Measurements from ENCODE around the gene SESTD1.

The SESTD1 gene

DNA sequence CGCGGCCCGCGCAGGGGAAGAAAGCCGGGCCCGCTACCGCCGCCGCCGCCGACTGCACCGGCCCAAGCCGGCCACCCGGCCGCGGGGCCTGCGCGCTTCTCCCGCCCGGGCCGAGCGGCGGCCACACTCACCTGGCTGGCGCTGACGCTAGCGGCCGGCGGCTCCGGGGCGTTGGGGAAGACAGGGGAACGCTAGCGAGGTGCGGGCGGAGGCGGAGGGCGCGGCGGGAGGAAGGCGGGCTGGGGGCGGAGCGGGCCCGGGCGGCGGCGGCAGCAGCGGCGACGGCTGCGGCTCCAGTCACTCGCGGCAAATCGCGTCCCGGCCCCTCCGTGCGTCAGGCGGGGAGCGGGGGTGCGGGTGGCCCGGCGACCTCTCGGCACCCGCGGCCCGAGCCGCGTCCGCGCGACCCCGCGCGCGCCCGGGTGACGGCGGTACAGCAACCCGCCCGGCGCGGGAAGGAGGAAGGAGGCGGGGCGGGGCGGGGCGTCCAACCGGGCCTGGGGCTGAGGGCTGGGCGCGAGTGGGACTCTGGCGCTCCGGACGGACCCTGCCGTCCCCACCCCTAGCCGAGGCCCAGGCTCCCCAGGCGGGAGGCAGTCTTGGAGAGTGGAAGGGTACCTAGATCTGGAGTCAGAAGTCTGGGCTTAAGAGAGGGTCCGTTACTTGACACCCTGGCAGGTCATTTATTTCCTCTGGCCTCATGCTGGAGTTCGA is at the start of gene SESTD1:
Gene SESTD1, minus strand, starts transcription at position 465 of the 714 bp plus-strand sequence. CDS start 72,991 bp downstream, outside the sequence.
- peak; percentile 36 for DNase-seq

DNA sequence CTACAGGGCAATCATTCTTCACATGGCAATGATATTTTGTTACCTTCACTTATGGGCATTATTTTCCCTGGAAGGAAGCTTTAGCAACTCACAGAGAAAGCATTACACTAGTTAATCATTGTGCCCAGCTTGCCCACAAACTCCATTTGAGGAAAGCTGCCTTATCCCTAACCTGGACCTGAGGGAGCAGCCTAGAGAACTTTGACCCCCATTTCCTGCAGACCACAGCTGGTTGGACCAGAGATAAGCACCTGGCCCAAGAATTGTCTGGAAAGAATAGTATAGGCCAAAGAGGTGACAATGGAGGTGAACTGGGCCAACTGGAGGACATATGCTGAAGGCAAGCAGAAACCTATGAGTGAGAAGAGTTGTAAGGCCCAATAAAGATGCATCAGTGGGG is 48.4 kb upstream of the SESTD1 start:
- DNase-seq, result no peak

DNA sequence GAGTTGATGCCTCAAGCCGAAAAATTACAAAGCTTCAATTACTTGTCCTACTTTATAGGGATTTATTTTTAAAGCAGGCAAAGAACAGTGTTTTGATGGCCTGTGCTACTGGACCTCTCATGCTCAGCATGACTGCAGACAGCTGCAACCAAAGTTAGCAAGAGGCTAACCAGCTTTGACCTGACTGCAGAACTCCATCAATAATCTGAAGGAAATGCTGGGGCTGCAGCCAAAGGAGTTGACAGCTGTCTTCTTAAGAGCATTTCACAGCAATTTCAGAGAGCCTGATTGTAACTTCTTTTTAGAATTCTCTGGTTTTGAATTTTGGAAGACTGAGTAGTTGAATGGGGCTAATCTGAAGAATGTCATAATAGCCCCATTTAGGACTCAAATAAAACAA is 46.5 kb upstream of the SESTD1 start:
- DNase-seq, result no peak

- no peak for DNase-seq
Observed at GRCh38 chr2:179307616-179308371, 43.2 kb upstream of the SESTD1 start.

- no peak for DNase-seq
Observed at GRCh38 chr2:179305125-179305524, 40.5 kb upstream of the SESTD1 start.

- DNase-seq, result no peak
Observed at GRCh38 chr2:179304424-179304823, 39.8 kb upstream of the SESTD1 start.

DNA sequence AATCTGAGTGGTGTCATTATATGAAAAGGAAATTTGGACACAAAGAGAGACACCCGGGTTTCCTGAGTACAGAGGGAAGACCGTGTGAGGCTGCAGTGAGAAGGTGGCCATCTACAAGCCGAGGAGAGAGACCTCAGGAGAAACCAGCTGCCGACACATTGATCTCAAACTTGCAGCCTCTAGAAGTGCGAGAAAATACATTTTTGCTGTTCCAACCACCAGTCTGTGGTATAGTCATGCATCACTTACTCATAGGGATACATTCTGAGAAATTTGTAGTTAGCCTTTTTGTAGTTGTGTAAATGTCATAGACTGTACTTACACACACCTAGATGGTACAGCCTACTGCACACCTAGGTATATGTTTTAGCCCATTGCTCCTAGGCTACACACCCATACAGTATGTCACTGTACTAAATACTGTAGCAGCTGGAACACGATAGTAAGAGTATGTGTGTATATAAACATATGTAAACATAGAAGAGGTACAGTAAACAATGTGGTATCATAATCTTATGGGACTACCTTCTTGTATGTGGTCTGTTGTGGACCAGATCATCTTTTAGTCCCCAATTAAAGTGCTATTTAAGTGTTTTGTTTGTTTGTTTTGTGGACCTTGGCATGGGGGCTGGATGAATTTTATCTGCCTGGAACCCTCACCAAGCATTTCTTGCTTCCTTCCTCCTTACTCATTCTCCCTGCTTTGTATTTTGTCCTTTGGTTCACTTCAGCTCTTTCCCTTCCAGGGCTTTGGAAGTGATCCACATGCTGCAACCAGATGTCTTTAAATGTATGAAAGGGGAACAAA is 38.3 kb upstream of the SESTD1 start:
- DNase-seq, result no peak

- DNase-seq, result no peak
Observed at GRCh38 chr2:179302149-179302548, 37.5 kb upstream of the SESTD1 start.

DNA sequence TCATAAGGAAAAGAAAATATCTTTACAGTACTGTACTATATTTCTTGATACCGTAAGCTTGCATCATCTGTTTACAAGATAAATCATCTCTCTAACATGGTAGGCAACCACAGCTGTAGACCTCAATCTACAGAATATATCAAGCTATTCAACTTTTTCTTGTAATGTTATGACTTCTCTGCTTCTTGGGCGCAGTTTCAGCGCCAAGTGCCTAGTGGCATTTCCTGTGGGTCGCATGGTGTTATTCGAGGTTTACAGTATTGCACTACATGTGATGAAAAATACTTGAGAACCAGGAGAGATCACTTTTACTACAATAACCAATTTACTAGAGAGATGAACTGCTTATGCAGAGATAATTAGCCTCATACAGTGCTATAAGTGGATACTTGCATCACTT is 34.0 kb upstream of the SESTD1 start:
- no peak for DNase-seq

DNA sequence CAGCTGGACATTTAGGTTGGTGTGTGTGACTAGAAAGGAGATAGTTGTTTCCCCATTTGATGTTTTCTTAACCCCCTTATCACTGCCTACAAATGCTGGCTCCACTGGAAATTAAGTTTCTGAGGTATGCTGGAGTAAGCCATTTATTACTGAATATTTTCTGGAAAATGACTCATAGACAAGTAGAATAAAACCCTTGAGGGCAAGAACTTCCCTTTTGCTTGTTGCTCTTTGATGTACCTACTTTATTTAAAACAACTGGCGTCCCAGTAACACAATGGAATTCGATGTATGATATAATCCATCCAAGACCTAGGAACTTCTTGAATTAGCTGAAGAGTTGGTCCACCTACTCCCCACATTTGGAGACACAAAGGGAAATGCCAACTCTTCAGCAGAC is 33.3 kb upstream of the SESTD1 start:
- DNase-seq, result no peak

DNA sequence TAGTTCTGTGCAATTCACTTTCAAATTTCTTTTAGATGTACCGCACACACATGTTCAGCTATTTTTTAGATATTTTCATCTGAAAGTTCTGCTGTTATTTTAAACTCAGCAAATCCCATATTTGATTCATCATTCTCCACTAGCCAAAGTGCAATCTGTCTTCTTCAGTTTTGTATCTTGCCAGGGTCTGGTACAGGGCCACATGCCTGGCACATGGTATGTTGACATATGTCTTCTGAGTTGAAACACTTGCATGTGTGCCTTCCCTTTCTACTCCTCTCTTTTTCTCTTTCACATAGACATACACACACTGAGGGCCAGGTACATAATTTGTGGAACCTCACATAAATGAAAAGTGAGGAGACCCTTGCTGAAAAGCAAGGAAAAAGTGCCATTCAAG is 25.7 kb upstream of the SESTD1 start:
- DNase-seq, result no peak

- no peak for DNase-seq
Observed at GRCh38 chr2:179285060-179285459, 20.4 kb upstream of the SESTD1 start.

- no peak for DNase-seq
Observed at GRCh38 chr2:179277429-179278196, 13.0 kb upstream of the SESTD1 start.

GRCh38 chr2:179275253-179276012 is 10.8 kb upstream of the SESTD1 start:
- no peak for DNase-seq

DNA sequence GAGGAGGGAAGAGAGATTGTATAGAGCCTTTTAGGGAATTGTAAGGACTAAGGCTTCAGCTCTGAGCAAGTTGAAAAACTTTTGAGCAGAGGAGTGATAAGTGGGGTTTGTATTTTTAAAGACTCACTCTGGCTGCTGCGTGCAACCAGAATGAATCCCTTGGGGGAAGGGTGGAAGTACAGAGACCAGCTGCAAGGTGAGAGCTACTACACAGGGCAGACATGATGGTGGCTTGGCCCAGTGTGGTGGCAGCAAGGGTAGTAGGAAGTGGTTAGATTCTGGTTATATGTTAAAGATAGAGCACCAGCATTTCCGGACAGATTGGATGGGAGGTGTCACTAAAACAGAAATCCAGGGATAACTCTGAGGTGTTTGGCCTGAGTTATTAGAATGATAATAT is 10.1 kb upstream of the SESTD1 start:
- no peak for DNase-seq

DNA sequence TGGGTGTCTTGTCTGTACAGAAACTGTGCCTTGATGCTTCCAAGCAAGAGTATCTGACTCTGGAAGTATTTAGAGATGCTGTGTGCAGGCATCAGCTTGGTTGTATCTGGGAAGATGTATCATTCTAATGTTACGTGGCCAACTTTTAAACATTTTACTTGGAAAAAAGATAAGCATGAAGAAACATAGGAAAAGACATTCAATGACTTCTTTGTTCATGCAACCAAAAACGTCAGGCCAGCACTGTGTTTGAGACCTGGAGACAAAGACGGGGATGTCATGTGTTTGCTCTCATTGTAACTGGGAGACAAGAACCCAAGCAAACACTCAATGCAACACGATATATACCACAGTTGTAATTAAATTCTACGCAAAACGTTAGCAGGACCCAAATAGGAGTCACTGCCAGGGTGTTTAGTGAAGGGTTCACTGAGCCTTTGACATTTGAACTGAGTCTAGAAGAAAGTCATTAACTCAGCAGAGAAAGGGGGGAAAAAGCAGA is 8.9 kb upstream of the SESTD1 start:
- DNase-seq, result no peak

DNA sequence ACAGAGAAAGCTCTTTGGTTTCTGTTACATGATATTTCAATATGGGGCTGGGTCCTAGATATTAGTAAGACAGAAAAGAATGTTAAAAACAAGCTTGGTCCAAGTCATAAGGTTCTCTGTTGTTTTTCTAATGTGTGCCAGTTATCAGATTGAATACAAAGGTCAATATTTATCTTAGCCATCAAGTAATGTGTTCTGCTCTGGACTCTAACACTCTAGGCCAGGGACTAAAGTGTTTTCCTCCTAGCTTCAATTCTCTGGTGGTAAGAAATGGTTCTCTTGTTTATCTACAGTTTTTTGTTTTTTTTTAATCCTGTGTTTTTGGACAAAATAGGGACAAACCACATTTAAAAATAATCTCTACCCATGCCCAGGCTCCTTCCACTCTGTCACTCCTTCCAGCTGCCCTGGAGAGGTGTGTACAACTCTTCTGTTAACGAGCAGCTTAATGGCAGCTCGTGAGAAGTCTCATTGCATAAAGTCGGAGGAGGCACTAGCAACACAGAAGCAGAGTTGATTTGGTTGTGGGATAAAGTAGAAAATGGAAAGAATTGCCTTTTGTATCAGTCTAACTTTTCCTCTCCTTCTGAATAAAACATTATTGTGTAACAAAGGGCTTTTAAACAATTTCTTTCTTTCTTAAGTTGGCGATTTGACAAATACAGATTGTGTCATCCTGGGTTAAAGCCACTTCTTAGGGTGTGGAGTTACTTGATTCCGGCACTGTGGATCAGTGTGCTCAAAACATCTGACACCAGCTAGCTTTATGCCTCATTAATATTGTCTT is 8.0 kb upstream of the SESTD1 start:
- no peak for DNase-seq

DNA sequence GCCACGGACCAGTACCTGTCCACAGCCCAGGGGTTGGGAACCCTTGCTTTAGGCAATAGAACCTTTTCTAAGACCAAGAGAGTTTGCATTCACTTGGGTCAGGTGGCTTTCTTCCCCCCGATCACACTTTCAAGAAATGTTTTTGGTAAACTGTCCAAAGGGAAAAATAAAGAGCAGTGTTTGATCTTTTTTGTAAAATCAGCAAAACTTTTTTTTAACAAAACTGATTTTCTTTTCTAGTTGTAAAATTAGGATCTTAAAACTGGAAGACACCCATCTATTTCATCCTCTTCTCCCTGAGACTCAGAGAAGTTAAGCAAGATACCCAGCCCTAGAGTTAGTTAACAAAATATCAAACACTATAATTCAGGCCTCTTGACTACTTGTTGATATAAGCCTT is 6.1 kb upstream of the SESTD1 start:
- DNase-seq, result no peak

DNA sequence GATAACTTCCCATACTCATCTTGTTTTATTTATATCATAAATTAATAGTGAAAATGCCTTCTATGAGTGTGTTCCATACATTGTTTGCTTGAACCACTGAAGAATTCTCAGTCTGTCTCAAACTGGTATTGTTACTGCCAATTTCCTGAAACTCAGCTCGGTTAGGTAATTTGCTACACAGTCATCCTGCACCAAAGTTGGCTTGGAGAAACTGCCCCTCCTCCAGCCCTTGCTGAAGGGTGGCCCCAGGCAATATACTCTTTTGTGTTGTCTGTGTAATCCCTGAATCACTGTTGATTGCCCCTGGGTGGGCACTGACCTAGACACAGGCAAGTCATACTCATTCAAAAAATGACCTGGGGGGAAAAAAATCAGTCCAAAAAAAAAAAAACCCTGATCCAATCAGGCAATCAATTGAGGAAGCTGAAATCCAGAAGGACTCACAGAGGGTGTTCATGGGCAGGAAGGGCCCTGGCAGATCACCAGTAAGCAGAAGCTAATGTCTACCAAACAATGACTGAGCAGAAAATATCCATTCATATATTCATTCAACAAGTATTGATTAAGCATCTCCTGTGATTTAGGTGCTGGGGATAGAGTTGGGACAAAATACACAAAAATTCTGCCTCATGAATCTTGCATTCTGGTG is 3.8 kb upstream of the SESTD1 start:
- no peak for DNase-seq

GRCh38 chr2:179266271-179266670 is 1.6 kb upstream of the SESTD1 start:
- no peak for DNase-seq
